GM19468 (cell line): ENCODE results near the gene ERAL1.
A peak's percentile ranks its signal among the peaks of the same experiment; 100 is the strongest.
"Not testable (repeated sequence)": the region's sequence is repeated elsewhere in the genome, so short reads cannot be mapped to it uniquely, and the experiment has no call there.

Source experiments
- ATAC-seq: cut with Tn5 transposase; IDR thresholded peaks from one replicate; pipeline ENCODE4 v1.9.1; 2021; ENCODE audit warnings: mild to moderate bottlenecking, moderate library complexity, moderate number of reproducible peaks; ENCODE audit not compliant: unreplicated experiment; ENCODE audit errors: extremely low read depth

The ERAL1 gene

GRCh38 chr17:28848667-28849066, 6.1 kb upstream of the ERAL1 start:
- ATAC-seq: not testable (repeated sequence)

- ATAC-seq: no peak
Measured at GRCh38 chr17:28849281-28849680, 5.5 kb upstream of the ERAL1 start.

- ATAC-seq: no peak
Measured at GRCh38 chr17:28853295-28853694, 1.5 kb upstream of the ERAL1 start.

- no peak for ATAC-seq
Measured at GRCh38 chr17:28855336-28855679, 492 bp downstream of the ERAL1 start.

- no peak for ATAC-seq
Measured at GRCh38 chr17:28856028-28856574, 1.3 kb downstream of the ERAL1 start.

- ATAC-seq: no peak
Measured at GRCh38 chr17:28857905-28858800, 3.3 kb downstream of the ERAL1 start.

GRCh38 chr17:28858801-28859355, 4.1 kb downstream of the ERAL1 start:
- ATAC-seq: no peak

GRCh38 chr17:28860363-28860808, 5.6 kb downstream of the ERAL1 start:
- no peak for ATAC-seq

- no peak for ATAC-seq
Measured at GRCh38 chr17:28861393-28862203, 6.8 kb downstream of the ERAL1 start.

- ATAC-seq: no peak
Measured at GRCh38 chr17:28862561-28862960, 7.7 kb downstream of the ERAL1 start.

- ATAC-seq: no peak
Measured at GRCh38 chr17:28863953-28864352, 9.1 kb downstream of the ERAL1 start.

- ATAC-seq: no peak
Measured at GRCh38 chr17:28864991-28865849, 10.4 kb downstream of the ERAL1 start.

GRCh38 chr17:28865946-28866752, 11.3 kb downstream of the ERAL1 start:
- no peak for ATAC-seq

- ATAC-seq: no peak
Measured at GRCh38 chr17:28867276-28867675, 12.5 kb downstream of the ERAL1 start.

- ATAC-seq: peak; percentile 63
Measured at GRCh38 chr17:28871056-28871579, 16.3 kb downstream of the ERAL1 start.

- no peak for ATAC-seq
Measured at GRCh38 chr17:28873839-28874238, 19.0 kb downstream of the ERAL1 start.

GRCh38 chr17:28874750-28875149, 19.9 kb downstream of the ERAL1 start:
- ATAC-seq: no peak

GRCh38 chr17:28875848-28876550, 21.2 kb downstream of the ERAL1 start:
- ATAC-seq: no peak
